C1 segment of cervical spinal cord (tissue), 14 donors: ENCODE results near the gene PKIG.
"Not testable (repeated sequence)": the region's sequence is repeated elsewhere in the genome, so short reads cannot be mapped to it uniquely, and the experiment has no call there.

Experiments used
- DNase-seq, 14 donors: peaks; one replicate each; lab custom pipeline; 2025; lab: John Stamatoyannopoulos, UW

Gene PKIG

DNA sequence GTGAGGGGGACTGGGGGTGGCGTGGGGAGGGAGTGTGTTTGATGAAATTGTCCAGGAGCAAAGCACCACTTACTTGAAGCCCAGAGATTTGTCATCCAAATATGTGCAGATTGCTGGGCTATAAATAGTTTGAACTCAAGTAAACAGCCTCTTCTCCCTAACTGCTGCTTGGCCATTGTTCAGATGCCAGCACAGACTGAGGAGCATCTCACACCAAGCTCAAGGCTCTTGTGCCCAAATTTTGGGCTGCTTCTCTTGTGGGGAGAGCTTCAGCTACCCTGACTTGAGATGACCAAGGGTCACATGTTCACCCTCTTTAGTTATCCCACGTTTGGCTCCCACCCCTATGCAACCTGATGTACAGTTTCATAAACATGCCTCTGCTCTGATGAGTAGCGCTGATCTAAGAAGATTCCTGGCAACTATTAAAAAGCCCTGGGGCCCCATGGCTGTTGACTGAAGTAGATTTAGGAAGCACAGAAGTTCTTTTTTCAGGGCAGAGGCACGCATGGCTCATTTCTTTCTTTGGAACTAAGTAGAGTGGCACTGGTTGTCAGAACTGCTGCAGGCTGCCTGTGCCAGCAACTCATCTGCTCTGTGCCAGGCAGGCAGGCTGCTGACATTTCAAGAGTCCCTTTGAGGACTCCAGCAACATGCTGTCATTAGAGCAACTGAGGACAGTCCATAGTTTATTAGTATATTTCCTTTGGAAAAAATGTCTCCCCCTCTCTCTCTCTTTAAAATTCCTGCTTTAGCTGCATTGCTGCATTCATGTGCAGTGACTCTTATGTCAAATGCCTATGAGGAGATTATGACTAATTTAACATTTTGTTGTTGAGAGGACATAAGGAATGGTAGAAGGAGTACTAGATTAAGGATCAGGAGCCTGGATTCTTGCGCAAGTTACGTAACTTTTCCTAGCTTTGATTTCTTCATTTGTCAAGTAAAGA lies 9.6 kb upstream of the PKIG start:
- DNase-seq, result peak in 11 of 14 donors; percentile 38 to 91 (median 59)

GRCh38 chr20:44573501-44573869 lies 8.9 kb upstream of the PKIG start:
- DNase-seq, result no peak

DNA sequence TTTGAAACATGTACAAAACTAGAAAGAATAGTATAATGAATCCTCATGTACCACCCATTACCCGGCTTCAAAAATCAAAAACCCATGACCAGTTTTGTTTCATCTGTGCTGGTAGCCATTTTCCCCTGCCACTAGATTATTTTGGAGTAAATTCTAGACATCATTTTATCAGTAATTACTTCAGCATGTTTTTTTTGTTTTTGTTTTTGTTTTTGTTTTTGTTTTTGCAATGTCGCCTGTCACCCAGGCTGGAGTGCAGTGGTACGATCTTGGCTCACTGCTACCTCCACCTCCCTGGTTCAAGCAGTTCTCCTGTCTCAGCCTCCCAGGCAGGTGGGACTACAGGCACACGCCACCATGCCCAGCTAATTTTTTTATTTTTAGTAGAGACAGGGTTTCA lies 8.0 kb upstream of the PKIG start:
- DNase-seq, result no peak

DNA sequence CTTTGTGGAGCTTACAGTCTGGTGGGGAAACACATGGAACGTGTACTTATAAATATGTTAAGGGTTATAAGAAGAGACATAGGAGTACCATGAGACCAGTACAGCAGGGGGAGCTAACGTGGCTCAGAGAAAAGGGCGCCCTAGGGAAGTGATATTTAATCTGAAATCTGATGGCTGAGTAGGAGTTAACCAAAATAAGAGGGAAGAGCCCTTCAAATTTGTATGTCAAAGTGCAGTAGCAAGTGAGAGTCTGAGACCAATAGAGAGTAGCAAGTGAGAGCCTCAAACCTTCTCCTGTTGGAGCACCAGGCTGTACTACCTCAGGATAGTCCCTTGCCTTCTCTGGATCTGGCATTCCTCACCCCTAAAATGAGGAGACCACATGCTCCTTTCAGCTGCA lies 6.1 kb upstream of the PKIG start:
- DNase-seq, result no peak

DNA sequence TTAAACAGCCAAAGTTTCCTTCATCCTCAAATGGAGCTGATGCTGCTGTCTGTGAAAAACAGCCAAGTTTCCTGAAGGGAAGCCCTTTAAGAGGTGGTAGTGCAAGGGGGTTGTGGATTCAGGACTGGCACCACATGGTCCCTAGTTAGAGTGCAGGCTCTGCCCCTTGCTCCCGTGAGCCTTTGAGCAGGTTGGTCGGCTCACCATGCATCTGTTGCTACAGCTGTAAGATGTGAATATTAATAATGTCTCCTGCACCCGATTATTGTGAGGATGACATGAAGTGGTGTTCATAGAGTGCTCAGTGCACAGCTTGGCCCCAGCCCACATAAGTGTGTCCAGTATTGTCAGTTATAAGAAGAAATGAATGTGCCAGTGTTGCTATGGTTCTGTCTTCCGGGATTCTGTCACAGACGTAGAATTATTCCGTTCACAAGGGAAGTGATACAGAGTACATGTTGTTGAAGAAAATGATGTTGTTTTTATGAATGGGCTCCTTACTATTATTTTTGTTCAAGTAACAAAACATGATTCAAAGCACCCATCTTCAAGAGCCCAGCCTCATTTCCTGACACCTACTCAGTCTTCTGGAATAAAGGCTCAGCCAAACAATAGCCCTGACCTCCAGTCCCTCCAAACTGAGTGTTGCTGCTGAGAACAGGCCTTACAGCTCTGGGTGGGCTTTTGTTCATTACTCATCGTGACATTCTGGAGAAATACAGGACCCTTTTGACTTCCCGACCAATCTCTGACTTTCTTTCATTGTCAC lies 2.9 kb upstream of the PKIG start:
- peak in 1 of 14 donors; percentile 28 for DNase-seq

DNA sequence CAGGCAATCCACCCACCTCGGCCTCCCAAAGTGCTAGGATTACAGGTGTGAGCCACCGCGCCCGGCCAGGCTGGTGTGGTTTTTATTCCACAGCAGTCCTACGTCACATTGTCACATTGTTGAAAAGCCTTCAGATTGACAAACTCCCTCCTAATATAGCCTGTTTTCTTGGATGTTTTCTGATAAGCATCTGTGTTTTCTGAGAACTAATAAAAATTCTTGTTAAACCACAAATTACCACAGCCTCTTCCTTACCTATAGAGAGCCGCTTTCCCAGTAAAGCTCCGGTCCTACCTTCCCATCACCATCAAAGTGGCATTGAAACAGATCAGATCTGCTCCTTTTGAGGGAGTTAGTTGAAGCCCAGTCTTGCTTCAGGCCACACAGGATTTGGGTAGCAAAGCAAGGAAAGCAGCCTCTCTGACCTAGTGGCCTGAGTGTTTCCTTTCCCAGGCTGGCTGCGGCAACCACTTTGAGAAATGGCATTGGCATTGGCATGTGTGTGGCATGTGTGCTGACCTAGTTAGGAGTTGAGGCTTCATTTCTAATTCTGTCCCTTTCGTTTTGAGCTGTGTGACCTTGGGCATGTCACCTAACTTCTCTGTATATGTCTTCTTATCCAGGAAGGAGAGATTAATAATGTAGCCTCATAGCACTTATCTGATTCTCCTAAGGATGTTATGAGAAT lies 1.7 kb upstream of the PKIG start:
- DNase-seq, result no peak

GRCh38 chr20:44581515-44581914 lies 864 bp upstream of the PKIG start:
- DNase-seq, result no peak

DNA sequence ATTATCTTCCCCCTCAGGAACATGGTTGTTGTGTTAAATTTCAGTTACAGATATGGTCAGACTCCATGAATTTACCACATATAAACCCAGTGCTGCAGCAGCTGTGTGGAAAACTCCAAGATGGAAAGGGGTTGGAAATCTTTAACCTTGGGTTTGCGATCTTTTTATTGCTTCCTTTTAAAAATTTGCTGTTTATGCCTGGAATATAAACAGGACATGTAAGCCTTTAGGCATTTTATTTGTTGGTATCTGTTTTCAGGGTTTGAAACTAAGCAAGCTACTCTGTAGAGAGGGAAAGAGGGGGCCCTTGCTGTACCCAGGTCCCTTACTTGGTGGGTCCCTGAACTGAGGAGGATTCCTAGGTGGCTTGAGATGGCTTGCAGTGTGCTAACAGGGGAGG lies 778 bp downstream of the PKIG start:
- DNase-seq, result no peak

DNA sequence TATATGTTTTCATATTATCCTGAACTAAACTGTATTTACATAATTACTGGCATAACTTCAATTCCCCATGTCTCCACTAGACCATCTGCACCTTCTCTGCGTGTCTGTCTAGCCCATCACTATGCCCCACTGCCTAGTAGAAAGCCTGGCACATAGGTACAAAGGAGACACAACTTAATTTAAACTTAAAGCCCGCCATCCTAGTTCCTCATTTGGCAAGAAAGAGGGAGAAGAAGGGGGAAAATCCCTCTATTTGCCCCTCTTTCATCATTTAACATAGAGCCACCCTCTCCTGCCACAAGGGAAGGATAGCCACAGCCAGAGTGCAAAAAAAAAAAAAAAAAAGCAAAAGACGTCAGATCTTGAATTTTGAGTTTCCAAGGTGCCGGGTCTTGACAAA lies 1.8 kb downstream of the PKIG start:
- DNase-seq, result no peak

DNA sequence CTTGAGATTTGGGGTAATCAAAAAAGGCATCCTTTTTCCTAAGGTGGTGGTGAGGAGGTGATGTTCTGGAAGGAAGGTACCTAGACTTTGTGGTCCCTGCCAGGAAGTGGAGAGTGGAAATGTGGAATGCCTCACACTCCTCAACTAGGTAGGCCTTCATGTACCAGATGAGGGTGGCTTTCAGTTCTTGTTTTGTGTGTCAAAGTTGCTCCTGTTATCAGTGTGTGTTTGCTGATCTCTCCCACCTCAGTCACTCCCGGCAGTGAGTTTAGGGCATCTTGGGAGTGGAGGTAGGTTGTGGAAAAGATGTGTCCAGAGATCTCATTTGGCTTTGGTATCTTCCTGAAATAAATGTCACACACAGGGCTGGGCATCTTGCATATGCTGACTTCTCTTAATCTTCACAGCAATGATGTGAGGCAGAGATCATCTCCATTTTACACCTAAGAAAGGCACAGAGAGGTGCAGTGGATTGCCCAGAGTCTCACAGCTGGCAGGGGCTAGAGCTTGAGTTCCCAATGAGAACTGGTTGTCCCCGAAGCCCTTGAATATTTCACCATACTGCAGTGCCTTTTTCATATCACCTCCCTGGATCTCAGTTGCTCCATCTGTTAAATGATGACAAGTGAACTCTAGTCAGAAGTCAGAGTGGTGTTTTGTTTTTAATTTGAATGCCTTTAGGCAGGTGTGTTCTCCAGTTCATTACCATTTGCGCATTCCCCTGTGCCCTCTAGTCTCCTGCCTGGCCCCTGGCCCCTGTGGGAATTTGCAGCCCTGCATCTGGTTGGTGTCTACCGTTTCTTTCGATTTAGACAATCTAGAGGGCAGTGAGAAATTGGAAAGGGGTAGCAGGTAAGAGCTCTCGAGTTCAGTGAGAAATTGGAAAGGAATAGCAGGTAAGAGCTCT lies 2.9 kb downstream of the PKIG start:
- no peak for DNase-seq

- DNase-seq, result peak in 1 of 14 donors; percentile 25
Measured at GRCh38 chr20:44586289-44586911, 4.0 kb downstream of the PKIG start.

DNA sequence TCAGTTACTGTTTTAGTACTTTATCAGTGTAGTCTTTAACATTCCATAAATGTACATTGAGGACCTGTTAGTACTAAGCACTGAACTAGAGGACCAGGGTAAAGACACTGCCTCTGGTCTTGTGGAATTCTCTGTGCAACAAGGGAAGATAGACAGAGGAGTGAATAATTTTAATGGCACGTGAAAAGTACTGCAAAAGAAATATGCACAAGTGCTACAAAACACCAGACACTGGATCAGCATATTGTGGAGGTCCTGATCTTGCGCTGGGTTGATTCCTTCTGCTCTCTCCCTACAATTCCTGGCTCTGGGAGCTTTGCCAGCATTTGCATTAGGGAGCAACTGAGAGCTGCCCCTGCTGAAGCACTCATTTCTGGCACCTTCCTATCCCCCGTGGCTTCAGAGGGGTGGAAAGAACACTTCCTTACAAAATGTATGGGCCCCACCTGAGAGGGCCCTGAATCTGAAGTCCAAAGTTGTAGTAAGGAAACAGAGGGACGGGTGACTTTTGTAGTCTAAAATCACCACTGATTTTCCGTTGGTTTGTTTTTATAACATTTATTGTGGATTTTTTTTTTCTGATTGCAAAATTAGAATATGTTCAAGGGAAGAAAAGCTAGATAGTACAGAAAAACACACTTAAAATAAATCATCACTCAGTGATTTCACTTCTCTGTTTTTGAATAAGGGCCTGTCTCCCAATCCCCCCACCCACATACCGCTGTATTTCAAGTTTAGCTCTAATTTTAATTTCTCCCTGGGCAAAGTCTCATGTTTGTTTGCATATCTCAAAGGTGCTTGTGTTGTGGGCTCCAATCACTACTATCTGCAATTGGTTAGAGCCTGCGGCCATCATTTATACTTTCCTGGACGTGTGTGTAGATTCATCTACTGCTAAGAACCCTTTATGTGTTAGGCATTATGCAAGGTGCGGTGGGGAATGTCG lies 4.9 kb downstream of the PKIG start:
- DNase-seq, result no peak

DNA sequence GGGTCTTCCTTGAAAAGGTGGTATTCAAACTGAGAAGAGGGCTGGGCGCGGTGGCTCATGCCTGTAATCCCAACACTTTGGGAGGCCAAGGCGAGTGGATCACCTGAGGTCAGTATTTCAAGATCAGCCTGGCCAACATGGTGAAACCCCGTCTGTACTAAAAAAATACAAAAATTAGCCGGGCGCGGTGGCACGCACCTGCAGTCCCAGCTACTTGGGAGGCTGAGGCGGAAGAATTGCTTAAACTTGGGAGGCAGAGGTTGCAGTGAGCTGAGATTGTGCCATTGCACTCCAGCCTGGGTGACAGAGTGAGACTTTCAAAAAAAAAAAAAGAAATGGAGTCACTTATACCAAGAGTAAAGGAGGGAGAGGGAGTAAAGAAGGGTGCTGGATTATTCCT lies 5.9 kb downstream of the PKIG start:
- not testable (repeated sequence) for DNase-seq

- DNase-seq, result no peak
Measured at GRCh38 chr20:44589537-44589936, 7.2 kb downstream of the PKIG start.

DNA sequence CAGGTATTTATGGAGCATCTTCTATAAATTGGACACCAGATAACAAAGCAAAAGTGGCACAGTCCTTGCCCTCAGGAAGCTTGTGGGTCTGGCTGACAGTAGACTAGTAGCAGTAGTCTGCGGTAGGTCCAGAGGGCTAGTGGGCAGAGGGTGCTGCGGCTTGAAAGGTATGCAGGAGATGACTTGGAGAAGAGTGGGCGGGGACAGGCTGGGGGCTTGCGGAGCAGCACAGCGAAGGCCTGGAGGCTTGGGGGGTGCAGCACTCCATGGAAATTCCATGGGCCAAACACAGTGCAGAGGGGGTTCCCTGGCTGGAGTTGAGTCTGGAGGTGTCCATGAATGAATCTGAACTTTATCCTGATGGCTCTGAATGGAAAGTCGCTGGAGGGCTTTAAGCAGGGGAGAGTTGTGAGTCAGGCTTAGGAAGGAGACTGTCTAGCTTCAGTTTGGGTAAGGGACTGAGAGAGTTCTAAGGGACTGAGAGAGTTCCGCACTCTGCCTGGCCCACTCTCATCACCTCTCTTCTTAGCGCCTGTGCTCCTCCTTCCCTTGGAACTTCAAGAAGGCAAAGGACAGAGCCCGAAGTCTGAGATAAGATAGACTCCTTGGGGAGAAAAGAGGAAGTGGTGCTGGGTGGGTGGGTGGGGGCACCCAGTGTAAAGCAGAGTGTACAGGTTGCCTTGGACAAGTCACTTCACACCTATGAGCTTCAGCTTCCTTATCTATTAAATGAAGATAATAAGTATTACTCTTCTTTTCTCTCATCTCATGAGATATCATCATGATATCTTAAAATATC lies 8.8 kb downstream of the PKIG start:
- no peak for DNase-seq

DNA sequence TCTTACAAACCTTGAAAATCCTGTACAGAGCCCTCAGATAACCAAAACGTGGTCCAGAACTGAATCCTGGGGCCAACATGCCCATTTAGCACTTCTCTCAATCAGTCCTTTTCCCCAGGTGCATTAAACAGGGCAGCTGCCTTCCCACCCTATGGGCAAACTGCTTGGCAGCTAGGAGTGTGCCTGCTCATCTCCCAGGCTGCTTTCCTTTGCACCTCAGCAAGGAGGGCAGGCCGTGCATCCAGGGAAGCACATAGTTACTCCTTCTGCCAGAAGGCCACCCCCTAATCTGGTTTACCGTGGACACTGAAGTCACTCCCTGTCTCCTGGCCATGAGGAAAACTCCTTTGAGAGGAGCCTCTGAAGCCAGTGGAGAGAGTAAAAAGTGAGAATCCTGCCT lies 10.0 kb downstream of the PKIG start:
- no peak for DNase-seq

DNA sequence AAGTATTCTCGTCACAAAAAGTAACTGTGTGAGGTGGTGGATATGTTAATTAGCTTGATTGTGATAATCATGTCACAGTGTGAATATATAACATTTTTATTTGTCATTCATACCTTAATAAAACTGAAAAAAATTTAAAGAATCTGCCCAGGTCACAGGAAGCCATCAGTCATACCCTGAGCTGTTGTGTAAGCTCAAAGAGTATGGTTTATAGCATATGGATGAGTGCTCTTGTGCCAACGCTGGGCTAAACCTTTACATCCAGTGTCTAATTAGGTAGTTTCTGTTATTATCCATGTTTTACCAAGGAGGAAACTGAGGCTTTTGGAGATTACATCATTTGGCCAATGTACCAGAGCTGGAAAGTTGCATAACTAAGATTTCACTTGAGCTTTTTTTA lies 11.4 kb downstream of the PKIG start:
- DNase-seq, result no peak

DNA sequence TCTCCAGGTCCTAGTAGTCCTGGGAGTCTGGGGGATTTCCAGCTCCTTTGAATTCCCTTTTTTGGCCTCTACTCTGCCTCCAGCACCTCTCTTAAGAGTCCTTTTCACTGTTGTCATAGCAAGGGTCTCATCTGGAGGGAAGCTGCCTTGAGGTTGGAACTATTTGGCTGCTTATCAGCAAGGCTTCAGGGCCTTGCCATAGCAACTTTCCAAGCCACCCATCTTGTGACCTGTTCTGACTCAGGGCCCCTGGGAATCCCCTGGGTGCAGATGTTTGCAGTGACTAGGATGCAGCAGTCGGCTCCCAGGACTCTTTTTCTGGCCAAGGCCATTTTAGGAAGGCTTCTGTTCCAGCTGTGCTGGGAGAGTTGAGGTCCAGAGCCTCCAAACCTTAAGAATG lies 12.4 kb downstream of the PKIG start:
- DNase-seq, result peak in 1 of 14 donors; percentile 12

GRCh38 chr20:44596010-44596409 lies 13.6 kb downstream of the PKIG start:
- no peak for DNase-seq
